PC-3 (cell line): ENCODE data around the gene PCYT2.

ENCODE experiments used
- EZH2 ChIP-seq: fragments of 300-600 bp; sonication (generic); IDR thresholded peaks from one replicate; pipeline ENCODE4 v1.6.1; 2017; ENCODE audit warnings: antibody characterized with exemption, mild to moderate bottlenecking, low read length; ENCODE audit not compliant: unreplicated experiment
- EZH2phosphoT487 ChIP-seq: fragments of 300-600 bp; sonication (generic); IDR thresholded peaks from 2 replicates; pipeline ENCODE4 v1.6.1; 2018; ENCODE audit warnings: mild to moderate bottlenecking, antibody characterized with exemption, low read length, borderline replicate concordance
- TF ChIP-seq, protein P1 (sequence below): fragments of 300-600 bp; sonication (generic); conservative IDR thresholded peaks from 2 replicates; pipeline ENCODE4 v1.5.1; 2017; ENCODE audit warnings: antibody characterized with exemption, low read depth, mild to moderate bottlenecking, low read length

DNA sequence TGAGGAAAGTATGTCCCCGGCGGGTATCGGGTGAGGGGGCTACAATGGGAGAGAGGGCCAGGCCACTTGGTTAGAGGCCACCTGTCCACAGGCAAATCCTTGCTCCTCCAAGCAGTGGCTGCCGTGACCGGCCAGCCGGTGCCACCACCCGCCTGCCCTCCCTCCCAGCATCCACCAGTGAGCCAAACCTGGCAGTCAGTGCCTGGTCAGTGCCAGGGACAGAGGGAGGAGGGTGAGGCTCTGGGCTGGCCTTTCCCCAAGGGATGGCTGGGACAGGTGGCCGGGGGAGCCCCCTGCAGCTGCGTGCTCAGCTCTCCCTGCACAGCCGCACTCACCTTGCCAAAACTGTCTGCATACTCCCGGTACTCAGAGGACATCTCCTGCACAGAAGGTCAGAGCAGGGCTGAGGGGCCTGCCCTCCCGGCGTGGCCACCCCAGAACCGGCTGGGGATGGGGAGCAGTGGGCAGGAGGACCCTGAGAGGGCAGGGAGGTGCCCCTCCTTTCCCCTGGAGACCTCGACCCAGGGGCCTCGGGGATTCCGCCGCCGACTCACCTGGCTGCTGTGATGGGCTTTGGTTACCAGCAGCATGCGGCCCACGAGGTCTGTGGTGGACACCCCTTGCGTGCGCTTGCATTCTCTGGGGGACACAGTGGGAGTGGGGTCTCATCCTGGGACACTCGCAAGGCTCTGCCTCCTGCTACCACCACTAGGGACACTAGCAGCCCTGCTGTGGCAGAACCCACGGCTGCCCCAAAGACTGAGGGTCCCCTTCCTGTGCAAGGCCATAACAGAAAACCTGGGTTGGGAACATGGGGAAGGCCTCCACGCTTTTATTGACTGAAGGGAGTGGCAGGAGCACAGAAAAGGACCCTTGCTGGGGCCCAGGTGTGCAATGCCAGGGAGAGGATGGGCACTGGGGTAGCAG lies 3.7 kb downstream of the PCYT2 start:
- TF ChIP-seq, protein P1, sequence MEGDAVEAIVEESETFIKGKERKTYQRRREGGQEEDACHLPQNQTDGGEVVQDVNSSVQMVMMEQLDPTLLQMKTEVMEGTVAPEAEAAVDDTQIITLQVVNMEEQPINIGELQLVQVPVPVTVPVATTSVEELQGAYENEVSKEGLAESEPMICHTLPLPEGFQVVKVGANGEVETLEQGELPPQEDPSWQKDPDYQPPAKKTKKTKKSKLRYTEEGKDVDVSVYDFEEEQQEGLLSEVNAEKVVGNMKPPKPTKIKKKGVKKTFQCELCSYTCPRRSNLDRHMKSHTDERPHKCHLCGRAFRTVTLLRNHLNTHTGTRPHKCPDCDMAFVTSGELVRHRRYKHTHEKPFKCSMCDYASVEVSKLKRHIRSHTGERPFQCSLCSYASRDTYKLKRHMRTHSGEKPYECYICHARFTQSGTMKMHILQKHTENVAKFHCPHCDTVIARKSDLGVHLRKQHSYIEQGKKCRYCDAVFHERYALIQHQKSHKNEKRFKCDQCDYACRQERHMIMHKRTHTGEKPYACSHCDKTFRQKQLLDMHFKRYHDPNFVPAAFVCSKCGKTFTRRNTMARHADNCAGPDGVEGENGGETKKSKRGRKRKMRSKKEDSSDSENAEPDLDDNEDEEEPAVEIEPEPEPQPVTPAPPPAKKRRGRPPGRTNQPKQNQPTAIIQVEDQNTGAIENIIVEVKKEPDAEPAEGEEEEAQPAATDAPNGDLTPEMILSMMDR = peak; percentile 37; the same call in 1 of the 2 replicates
- no peak for TF ChIP-seq EZH2
- no peak for TF ChIP-seq EZH2phosphoT487
